HT1080 (cell line): ENCODE measurements around the gene CPED1. TPM values are rescaled to one million over a fixed set of nuclear protein-coding genes. Genes with fewer than 3 reads are reported as not detected.
"Not testable (repeated sequence)": the region's sequence is repeated elsewhere in the genome, so short reads cannot be mapped to it uniquely, and the experiment has no call there.

Experiments used
- DNase-seq: peaks from one replicate; pipeline ENCODE4 v3.0.0-alpha.2; 2015; ENCODE audit warnings: low read depth
- total RNA-seq: library from RNA; depleted of rRNA; stranded (reverse); fragments of >200 nt; shearing (Covaris generic); gene quantifications from 2 replicates; pipeline ENCODE4 v1.2.3, GENCODE V29; 2014

Gene CPED1
- total RNA-seq, 1 experiment from 2014 or later, result 18.1 TPM

DNA sequence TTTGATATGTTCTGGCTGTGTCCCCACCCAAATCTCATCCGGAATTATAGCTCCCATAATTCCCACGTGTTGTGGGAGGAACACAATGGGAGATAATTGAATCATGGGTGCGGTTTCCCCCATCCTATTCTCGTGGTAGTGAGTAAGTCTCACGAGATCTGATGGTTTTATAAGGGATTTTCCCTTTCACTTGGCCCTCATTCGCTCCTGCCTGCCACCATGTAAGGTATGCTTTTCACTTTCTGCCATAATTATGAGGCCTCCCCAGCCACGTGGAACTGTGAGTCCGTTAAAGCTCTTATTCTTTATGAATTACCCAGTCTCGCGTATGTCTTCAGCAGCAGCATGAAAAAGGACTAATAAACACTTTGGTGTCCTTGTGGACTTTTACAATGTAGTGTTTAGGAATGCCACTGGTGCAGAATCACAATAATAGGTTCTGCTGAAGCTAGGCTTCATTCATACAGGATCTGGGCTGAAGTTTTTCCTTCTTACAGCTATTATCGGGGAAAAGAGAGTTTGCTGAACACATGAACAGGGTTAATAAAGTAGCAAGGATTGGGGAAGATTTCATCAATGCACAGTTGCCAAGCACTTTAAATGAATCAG lies 74.3 kb downstream of the CPED1 start:
- DNase-seq, result no peak

DNA sequence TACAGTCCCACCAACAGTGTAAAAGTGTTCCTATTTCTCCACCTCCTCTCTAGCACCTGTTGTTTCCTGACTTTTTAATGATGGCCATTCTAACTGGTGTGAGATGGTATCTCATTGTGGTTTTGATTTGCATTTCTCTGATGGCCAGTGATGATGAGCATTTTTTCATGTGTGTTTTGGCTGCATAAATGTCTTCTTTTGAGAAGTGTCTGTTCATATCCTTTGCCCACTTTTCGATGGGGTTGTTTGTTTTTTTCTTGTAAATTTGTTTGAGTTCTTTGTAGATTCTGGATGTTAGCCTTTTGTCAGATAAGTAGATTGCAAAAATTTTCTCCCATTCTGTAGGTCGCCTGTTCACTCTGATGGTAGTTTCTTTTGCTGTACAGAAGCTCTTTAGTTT lies 79.2 kb downstream of the CPED1 start:
- not testable (repeated sequence) for DNase-seq

GRCh38 chr7:121069346-121070100 lies 81.0 kb downstream of the CPED1 start:
- no peak for DNase-seq

DNA sequence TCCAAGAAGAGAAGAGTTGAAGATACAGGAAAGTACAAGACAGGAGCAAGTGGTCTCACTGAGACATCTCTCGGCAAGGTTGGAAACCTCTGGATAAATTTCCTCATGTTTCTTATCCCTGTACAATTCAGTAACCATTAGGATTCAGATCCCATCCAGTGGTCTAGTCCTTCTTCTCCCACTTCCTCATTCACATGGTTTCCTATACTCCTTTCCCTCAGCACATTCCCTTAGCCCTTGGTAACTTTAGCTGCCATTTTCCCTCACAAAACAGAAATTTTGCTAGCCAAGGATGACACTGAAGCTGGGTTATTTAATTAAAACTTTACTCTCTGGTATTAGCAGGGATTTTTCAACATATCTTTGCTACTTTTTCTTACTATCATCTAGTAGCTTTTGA lies 82.6 kb downstream of the CPED1 start:
- DNase-seq, result no peak

DNA sequence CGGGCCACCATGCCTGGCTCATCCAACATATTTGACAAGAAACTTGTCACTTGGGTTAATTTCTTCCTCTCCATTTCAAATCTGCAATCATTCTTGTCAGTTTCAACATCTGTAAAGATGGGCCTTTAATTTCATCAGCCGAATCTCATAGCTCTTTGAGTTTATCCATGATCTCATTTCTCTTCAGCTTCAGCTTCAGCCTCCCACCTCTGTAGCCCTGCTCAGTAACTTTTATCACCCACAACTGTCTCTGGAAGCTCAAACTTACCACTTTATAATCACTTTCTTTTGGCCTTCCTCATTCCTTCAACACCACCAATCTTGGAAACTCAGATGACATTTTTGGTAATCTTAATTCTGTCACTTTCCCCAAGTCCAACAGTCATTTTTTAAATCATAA lies 83.2 kb downstream of the CPED1 start:
- no peak for DNase-seq

GRCh38 chr7:121072826-121073225 lies 84.3 kb downstream of the CPED1 start:
- no peak for DNase-seq

DNA sequence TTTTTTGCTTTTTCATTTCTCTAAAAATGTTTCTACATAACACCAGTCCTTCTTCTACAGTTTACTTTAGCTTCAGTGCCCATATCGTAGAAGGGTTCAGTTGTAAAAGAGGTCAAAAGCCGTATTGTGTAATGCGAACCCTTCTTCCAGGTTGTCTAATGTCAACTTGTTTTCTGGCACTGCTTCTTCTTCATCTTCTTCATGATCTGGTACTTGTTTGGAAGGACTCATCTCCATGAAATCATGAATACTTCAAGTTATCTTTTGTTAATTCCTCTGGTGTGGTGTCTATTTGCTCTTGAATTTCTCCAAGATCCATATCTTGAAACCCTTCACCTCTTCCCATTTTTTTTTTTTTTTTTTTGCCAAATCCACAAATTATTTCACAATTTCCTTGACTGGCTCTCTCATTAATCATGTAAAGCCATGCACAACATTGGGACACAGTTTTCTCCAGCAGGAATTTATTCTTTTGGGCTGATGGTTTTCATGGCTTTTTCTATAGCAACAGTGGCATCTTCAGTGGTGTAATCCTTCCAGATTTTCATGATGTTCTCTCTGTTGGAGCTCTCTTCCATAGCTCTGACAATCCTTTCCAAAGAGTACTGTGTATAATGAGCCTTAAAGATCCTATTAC lies 85.1 kb downstream of the CPED1 start:
- no peak for DNase-seq

- not testable (repeated sequence) for DNase-seq
Observed at GRCh38 chr7:121075424-121075841, 86.9 kb downstream of the CPED1 start.

GRCh38 chr7:121075952-121076349 lies 87.4 kb downstream of the CPED1 start:
- no peak for DNase-seq

DNA sequence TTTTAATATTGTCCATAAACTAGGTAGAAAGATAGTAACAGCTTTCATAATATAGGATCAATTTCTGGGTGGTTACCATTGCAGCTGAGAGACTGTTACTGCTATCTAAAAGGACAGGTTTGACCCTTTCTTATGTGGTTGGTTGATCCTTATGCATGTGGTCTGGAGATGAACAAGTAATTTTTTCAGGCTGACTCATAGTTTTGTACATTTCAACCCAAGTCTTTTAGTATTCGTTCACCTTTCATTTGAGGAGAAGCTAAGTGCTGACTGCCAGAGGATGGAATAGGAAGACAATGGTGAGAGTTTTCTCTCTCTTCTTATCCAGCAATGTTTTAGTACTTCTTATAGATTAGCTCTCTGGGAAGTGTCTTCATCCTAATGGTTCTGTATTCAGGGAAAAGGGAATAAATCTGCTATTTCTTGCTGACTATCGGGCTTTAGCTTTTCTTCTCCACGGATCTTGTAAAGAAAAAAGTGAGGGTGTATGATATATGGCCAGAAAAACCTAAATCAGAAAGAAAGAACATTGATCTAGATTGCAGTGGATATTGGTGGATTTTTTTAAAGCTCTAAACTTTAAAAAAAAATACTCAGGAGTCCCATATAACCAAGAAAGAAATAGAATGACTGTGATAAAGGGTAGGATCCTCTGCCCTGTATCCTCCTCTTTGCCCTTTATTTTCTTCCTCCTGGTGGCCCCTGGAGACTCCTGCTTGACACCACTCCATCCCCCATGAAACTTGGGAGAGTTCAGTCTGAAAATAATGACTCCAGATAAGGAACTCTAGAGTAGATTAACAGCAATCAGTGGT lies 88.0 kb downstream of the CPED1 start:
- DNase-seq, result peak; percentile 87

DNA sequence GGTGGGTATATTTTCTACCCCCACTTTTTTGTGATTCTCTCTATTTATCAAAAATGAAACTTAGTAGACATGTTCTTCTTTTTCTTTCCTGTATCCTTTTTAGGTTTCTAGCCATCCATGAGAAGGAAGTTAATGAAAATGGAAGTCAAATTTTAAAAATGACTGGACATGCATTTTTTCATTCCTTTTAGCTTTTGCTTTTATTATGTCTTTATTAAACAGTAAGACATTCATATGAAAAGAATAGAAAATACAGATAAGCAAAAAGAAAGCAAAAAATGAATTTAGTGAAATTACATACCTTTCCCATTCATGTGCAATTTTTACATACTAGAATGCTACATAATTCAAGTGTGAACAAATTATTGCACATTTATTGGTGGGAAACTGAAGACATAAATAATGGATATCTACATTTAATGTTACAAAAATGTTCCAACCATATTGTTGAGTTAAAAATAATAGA lies 88.7 kb downstream of the CPED1 start:
- no peak for DNase-seq

DNA sequence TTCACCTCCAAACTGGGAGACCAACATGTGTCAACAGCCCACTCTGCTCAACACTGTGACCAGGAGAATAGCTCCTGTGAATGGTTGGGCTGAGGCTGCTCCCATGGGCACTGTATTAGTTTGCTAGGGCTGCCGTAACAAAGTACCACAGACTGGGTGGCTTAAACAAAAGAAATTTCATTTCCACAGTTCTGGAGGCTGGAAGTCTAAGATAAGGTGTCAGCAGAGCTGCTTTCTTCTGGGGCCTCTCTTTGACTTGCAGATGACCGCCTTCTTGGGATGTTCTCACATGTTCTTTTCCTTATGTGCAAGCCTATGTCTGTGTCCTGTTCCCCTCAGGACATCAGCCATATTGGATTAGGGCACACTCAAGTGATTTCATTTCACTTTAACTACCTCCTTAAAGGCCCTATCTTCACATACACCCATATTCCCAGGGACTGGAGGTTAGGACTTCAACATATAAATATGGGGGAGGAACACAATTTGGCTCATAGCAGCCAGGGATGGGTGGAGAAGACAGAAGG lies 90.3 kb downstream of the CPED1 start:
- no peak for DNase-seq

DNA sequence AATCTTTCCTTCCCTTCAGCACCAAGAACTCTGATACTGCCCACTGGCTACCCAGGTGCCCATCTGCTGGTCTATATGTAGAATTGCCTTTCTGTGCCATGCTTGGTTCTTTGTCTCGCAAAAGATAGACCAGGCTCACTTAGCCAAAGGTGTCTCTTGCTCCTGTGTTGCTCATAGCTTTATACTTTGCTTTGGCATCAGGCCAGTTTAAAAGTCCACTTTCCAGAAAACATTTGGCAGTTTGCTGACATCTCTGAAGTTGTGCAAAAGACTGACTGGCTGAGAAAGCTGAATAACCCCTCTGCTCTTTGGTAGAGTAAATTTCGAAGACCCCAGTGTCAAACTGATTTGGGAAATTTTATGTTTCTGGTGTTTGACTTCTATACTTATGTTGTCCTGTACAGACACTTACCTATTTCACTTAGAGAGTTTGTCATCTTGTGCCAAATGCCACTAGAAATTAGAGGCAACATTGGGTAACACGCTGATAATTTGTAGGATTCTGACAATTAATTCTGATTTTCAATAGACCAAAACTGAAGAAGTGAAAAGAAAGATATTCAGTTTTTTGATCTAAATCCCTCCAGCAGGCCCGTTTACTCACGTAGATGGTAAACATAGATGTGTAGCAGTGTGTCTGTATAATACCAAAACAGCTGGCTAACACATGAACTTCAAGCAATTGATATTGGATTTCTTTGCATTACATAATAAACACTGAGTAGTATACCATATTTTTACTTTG lies 91.1 kb downstream of the CPED1 start:
- DNase-seq, result no peak

GRCh38 chr7:121080257-121080912 lies 91.9 kb downstream of the CPED1 start:
- DNase-seq, result no peak

DNA sequence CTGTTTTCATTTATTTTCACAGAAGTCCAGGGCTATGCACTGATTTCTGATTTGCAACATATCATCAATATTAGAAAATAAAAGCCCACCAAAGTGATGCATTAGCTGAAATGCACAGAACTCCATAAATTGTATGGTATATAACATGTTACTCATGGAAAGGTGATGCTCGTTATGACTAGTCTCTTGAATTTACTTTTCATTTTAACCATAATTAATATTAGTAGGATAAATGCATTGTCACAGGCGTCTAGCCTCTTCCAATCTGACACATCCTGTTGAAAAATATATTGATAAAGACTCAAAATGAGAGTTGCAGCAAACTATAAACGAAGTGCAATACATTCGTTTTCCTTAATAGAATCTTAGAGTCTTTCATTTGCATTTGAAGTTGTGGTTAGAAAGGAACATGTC lies 92.4 kb downstream of the CPED1 start:
- DNase-seq, result no peak

- DNase-seq, result peak; percentile 85
Observed at GRCh38 chr7:121081327-121081936, 92.9 kb downstream of the CPED1 start.

- DNase-seq, result no peak
Observed at GRCh38 chr7:121082400-121083101, 94.0 kb downstream of the CPED1 start.

GRCh38 chr7:121083138-121083789 lies 94.8 kb downstream of the CPED1 start:
- peak; percentile 87 for DNase-seq
